Stomach (tissue), 4 donors: ENCODE measurements around the gene NPAS2.

Experiments used
- CTCF ChIP-seq, 7 experiments: fragments of 450-650 bp in 4 of 7; fragments of 200-600 bp in 3 of 7; sonication (generic) in 3 of 7; IDR thresholded peaks; one replicate each; pipeline ENCODE4 v1.5.1; 2016 to 2019; ENCODE audit warnings: antibody characterized with exemption in 7 of 7, control low read depth in 2 of 7, mild to moderate bottlenecking in 1 of 7
- EP300 ChIP-seq: sonication (generic); formaldehyde crosslinking; IDR thresholded peaks from one replicate; pipeline ENCODE4 v1.6.1; 2017; ENCODE audit warnings: antibody characterized with exemption
- POLR2A ChIP-seq, 4 donors: fragments of 450-650 bp; IDR thresholded peaks; one replicate each; pipeline ENCODE4 v1.6.1; 2016; ENCODE audit warnings: antibody characterized with exemption in 4 of 4, control low read depth in 2 of 4, mild to moderate bottlenecking in 1 of 4, moderate library complexity in 1 of 4
- POLR2AphosphoS5 ChIP-seq, 3 donors: sonication (generic); formaldehyde crosslinking; IDR thresholded peaks; one replicate each; pipeline ENCODE4 v1.6.1; 2016; ENCODE audit warnings: antibody characterized with exemption in 3 of 3

GRCh38 chr2:100944617-100945432 lies 124.9 kb downstream of the NPAS2 start:
- TF ChIP-seq POLR2AphosphoS5 (IDR thresholded peaks at IDR 0.05) = no peak
- no peak for TF ChIP-seq CTCF (IDR thresholded peaks at IDR 0.05)
- no peak for TF ChIP-seq POLR2A (IDR thresholded peaks at IDR 0.05)
- TF ChIP-seq EP300 = no peak
